RWPE2 (cell line): Measurements from ENCODE around the gene NDUFB11.
A peak's percentile ranks its signal among the peaks of the same experiment; 100 is the strongest.

Source experiments
- ATAC-seq: fragments of 200-7000 bp; cut with Tn5 transposase; 3 replicates; pipeline ENCODE4 v1.9.1; 2021; ENCODE audit warnings: low read depth
- DNase-seq: peaks from one replicate; pipeline ENCODE4 v3.0.0-alpha.2; 2020; ENCODE audit warnings: low spot score
- H3K27ac ChIP-seq: fragments of 450-650 bp; 2 replicates; pipeline ENCODE4 v1.5.1; 2017; ENCODE audit warnings: mild to moderate bottlenecking; ENCODE audit not compliant: poor library complexity, severe bottlenecking
- H3K27me3 ChIP-seq: fragments of 250-450 bp; sonication (Bioruptor Pico); 2 replicates; pipeline ENCODE4 v1.5.1; 2021; ENCODE audit warnings: mild to moderate bottlenecking, moderate library complexity; ENCODE audit not compliant: insufficient read depth, poor library complexity, severe bottlenecking
- H3K36me3 ChIP-seq: fragments of 250-450 bp; sonication (Bioruptor Pico); 2 replicates; pipeline ENCODE4 v1.5.1; 2020; ENCODE audit warnings: low read depth, mild to moderate bottlenecking, moderate library complexity
- H3K4me1 ChIP-seq: fragments of 250-450 bp; sonication (Bioruptor Pico); 2 replicates; pipeline ENCODE4 v1.5.1; 2021; ENCODE audit warnings: mild to moderate bottlenecking, moderate library complexity; ENCODE audit not compliant: insufficient read depth, poor library complexity, severe bottlenecking
- H3K4me3 ChIP-seq: fragments of 250-450 bp; sonication (Bioruptor Pico); 2 replicates; pipeline ENCODE4 v1.5.1; 2021; ENCODE audit warnings: mild to moderate bottlenecking, moderate library complexity; ENCODE audit not compliant: severe bottlenecking
- H3K9me3 ChIP-seq: fragments of 250-450 bp; sonication (Bioruptor Pico); 2 replicates; pipeline ENCODE4 v1.5.1; 2021; ENCODE audit warnings: mild to moderate bottlenecking, moderate library complexity; ENCODE audit not compliant: severe bottlenecking
- TF ChIP-seq, protein P1 (sequence below): fragments of 450-650 bp; IDR thresholded peaks from one replicate; pipeline ENCODE4 v1.5.1; 2017; ENCODE audit warnings: mild to moderate bottlenecking, moderate library complexity; ENCODE audit not compliant: poor library complexity, severe bottlenecking

The NDUFB11 gene

DNA sequence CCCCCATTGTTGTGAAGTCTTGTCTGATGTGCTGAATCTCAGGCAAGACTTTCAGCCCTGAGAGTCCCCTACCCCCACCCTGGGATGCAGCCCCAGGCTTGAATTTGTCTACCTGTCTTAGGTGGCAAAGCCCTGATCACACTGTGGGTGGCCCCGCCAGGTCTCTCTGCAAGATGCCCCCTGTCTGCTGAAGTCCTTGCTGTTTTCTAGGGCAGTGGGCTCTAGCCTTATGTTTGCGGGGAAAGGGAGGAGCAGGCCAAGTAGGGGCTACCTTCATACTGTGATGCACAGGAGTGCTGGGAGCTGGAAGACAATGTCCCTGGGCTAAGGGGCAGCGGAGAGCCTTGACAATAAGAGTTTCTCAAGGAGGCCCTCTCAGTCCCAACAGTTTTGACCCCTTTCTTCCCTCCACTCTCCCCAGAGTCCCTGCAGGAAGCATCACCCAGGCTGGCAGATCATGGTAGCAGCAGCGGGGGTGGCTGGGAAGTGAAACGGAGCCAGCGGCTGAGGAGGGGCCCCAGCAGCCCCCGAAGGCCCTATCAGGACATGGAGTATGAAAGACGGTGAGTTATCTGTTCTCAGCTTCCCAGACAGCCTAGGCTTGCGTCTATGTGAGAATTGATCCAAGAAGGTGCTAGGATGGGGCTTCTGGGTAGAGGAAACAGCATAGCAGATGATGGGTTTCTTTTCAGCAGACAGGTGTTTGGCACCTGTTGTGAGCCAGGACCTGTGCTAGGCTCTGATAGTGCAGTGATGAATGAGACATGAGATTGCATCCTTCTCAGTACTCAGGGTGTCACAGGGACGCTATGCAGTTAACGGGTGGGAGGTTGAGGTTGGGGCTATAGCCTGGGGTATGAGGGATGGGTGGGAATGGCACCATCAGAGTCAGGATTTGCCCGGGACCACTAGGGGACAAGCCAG lies 2.7 kb upstream of the NDUFB11 start:
- H3K4me1 ChIP-seq, result no peaks in the 10 kb centered on the region
- no peak for DNase-seq
- no peak overlapping the region for H3K27ac ChIP-seq
- ATAC-seq, result no peak
- H3K36me3 ChIP-seq, result peaks cover 14% of the 10 kb centered on the region
- no peaks in the 10 kb centered on the region for H3K9me3 ChIP-seq
- no peaks in the 10 kb centered on the region for H3K27me3 ChIP-seq
- TF ChIP-seq, protein P1, sequence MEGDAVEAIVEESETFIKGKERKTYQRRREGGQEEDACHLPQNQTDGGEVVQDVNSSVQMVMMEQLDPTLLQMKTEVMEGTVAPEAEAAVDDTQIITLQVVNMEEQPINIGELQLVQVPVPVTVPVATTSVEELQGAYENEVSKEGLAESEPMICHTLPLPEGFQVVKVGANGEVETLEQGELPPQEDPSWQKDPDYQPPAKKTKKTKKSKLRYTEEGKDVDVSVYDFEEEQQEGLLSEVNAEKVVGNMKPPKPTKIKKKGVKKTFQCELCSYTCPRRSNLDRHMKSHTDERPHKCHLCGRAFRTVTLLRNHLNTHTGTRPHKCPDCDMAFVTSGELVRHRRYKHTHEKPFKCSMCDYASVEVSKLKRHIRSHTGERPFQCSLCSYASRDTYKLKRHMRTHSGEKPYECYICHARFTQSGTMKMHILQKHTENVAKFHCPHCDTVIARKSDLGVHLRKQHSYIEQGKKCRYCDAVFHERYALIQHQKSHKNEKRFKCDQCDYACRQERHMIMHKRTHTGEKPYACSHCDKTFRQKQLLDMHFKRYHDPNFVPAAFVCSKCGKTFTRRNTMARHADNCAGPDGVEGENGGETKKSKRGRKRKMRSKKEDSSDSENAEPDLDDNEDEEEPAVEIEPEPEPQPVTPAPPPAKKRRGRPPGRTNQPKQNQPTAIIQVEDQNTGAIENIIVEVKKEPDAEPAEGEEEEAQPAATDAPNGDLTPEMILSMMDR, result no peak
- no peak overlapping the region for H3K4me3 ChIP-seq

DNA sequence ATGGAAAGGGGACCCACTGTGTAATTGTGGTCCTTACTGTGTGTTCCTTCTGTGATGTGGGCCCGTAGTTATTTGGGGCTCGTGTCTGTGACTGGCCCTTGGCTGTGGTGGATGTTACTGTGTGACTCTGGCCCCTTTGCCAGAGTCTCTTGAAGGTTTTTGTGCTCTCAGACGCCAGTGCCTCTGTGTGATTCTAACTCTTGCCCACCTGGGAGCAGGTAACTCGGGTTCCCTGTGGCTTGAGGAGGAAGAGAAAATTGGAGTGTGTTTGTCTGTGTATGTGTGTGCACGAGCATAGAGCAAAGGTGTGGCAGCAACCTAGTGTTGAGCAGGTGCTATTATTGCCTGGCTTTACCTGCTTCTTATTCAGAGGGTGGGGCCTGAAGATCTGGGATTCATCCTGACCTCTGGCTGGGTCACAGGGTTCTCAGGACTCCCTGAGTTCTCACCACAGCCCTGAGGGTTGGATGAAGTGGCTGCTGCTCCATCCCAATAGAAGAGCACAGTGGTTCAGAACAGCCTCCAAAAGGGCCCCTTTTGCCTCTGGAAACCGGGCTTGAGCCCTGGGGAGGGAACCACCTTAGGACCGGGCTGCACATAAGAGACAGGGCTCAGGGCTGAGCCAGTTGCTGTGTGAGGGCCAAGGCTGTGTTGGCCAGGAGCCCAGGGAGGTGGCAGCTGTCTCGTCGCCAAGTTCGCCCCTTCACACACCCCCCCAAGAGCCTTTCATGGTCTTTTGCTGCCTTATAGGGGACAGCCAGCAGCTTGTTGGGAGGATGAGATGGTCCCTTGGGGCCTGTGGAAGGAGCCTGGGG lies 1.8 kb upstream of the NDUFB11 start:
- no peaks in the 10 kb centered on the region for H3K4me1 ChIP-seq
- 0 out of 3 replicates have a peak, but pooled peaks have one; percentile 9 for ATAC-seq
- H3K4me3 ChIP-seq, result peak overlapping the region; percentile 94
- no peaks in the 10 kb centered on the region for H3K27me3 ChIP-seq
- no peak for DNase-seq
- TF ChIP-seq, protein P1, result no peak
- H3K9me3 ChIP-seq, result no peaks in the 10 kb centered on the region
- peak overlapping the region; percentile 72 for H3K27ac ChIP-seq
- H3K36me3 ChIP-seq, result peaks cover 14% of the 10 kb centered on the region

DNA sequence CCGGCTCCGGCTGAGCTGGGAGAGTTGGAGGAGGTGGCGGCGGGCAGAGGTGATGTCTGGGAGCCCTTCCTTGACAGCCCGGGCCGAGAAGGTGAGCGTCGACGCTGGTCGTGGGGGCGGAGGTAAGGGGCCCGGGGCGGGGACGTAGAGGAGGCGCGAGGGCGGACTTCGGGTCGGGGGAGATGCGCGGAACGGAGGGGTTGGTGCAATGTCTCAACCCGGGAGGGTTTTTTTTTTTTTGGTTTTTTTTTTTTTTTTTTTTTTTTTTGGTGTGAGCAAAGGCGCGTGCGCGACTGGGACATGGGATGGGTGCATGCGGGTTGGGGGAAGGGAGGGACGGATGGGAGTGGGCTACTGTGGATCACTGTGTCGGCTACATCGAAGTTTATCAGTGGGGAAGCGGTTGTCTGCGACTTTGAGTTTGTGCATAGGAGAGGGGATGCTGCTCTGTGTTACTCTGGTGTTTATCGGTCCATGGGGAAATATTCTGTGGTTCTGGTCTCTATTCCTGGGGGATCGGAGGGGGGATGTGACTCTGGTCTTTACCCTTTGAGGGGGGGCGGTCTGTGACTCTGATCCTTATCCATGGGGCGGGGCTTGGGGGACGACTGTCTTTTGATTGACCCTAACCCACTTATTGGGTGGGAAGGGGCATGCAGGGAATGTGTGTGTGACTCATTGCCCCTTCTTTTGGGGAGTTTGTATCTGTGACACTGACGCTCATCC lies 1.1 kb upstream of the NDUFB11 start:
- Histone ChIP-seq H3K4me1 (no peaks in the 10 kb centered on the region), H3K9me3 (no peaks in the 10 kb centered on the region), H3K27ac (peak overlapping the region; percentile 72), H3K36me3 (peaks cover 10% of the 10 kb centered on the region; the same call in 1 of the 2 replicates), H3K27me3 (no peaks in the 10 kb centered on the region), H3K4me3 (peak overlapping the region; percentile 94)
- ATAC-seq (peak; percentile 26), DNase-seq (no peak)
- TF ChIP-seq, protein P1, result no peak

DNA sequence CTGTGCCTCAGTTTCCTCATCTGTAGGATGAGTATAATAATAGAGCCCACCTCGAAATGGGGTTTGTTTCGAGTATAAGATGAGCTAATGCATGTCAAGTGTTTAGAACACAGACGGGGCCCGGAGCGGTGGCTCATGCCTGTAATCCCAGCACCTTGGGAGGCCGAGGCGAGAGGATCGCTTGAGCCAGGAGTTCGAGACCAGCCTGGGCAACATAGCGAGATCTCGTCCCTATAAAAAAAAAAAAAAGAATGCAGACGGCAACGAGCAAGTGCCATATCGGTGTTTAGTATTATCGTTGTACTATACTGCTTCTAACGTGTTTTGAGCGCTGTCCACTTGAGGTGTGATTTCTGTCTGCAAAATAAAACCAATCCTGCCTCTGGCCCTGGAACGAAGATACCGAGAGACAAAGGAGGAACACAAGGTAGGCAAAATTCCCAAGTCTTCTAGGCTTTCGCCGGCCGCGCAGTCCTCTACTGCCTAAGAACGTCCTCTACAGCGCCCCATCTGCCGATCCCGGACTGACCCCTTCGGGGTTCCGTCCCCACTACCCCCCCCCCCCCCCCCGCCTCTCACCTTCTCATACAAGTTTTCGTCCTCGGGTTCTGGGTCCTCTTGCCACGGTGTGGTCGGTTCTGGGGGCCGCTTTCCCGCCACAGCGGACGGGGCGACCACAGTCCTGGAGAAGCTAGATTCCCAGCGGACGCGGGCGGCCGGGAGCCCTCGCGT lies 442 bp downstream of the NDUFB11 start:
- DNase-seq (no peak), ATAC-seq (no peak; the same call in 2 of the 3 replicates)
- TF ChIP-seq, protein P1, result no peak
- Histone ChIP-seq H3K4me3 (peak overlapping the region; percentile 94), H3K27ac (peak overlapping the region; percentile 72), H3K4me1 (no peaks in the 10 kb centered on the region), H3K27me3 (no peaks in the 10 kb centered on the region), H3K36me3 (peaks cover 10% of the 10 kb centered on the region; the same call in 1 of the 2 replicates), H3K9me3 (no peaks in the 10 kb centered on the region)
